Measurements from ENCODE around the gene APOL3. TPM values are rescaled to one million over a fixed set of nuclear protein-coding genes. Genes with fewer than 3 reads are reported as not detected.

The APOL3 gene
- polyA plus RNA-seq, 1 of the 3 experiments (the other 2 are of a cell fraction): 1.1 TPM

GRCh38 chr22:36149441-36149840 lies 11.1 kb downstream of the APOL3 start:
- no peak overlapping the region for H3K4me2 ChIP-seq
- H3K27me3 ChIP-seq (ENCODE audit: insufficient read depth): no peaks in the 10 kb centered on the region
- POLR2A ChIA-PET: no interaction called here
- H3K79me2 ChIP-seq (ENCODE audit: insufficient read depth): no peaks in the 10 kb centered on the region
- H3F3A ChIP-seq (replicated peaks; ENCODE audit: insufficient read depth): peaks cover 3% of the 10 kb centered on the region
- TF ChIP-seq FOXJ3 (CRISPR knock-in tag; IDR thresholded peaks at IDR 0.05): no peak
- TF ChIP-seq FOXM1 (IDR thresholded peaks at IDR 0.05; ENCODE audit: low read depth): no peak
- no peak for TF ChIP-seq ZBTB33 (IDR thresholded peaks at IDR 0.05; ENCODE audit: borderline replicate concordance, low read depth)
- no peak for TF ChIP-seq POLR2AphosphoS5 (IDR thresholded peaks at IDR 0.05; ENCODE audit: low read depth, low read length)
- no peak for TF ChIP-seq NRF1 (IDR thresholded peaks at IDR 0.05; ENCODE audit: low read depth, low read length)
- TF ChIP-seq EZH2phosphoT487 (IDR thresholded peaks at IDR 0.05; ENCODE audit: borderline replicate concordance, low read depth): no peak
- no peak for TF ChIP-seq RXRA (IDR thresholded peaks at IDR 0.05; ENCODE audit: borderline replicate concordance, low read depth)
- TF ChIP-seq TAF1 (IDR thresholded peaks at IDR 0.05; ENCODE audit: borderline replicate concordance, low read depth, low read length): no peak
- TF ChIP-seq MAX (IDR thresholded peaks at IDR 0.05; ENCODE audit: low read depth): no peak
- H3K4me1 ChIP-seq (ENCODE audit: control insufficient read depth in 1 of 2, insufficient read depth in 2 of 2, low read depth in 1 of 2, low read length in 1 of 2): peaks cover 0 to 8% of the 10 kb centered on the region in 2 experiments; a peak in 1 of 4 replicates
- no peak overlapping the region for H2AFZ ChIP-seq (ENCODE audit: low read depth)
- no peak for DNase-seq
- H3K4me3 ChIP-seq (ENCODE audit: low read depth in 2 of 2, low read length in 1 of 2): no peak overlapping the region
- 46% methylated on average over 4 of the region's 4 CpGs for WGBS (ENCODE audit: low lambda C conversion rate)
- H3K9me3 ChIP-seq: no peaks in the 10 kb centered on the region
- CTCF ChIA-PET: interaction anchor here (2.1 kb wide), 1 partner anchor 128 kb away, joined by 5 read pairs; no protein-coding TSS in a partner anchor
- H3K9me2 ChIP-seq: no peaks in the 10 kb centered on the region
- H4K20me1 ChIP-seq (ENCODE audit: insufficient read depth): no peaks in the 10 kb centered on the region
- H3K9ac ChIP-seq: no peak overlapping the region
- H3K27ac ChIP-seq (ENCODE audit: low read depth in 2 of 2, low read length in 1 of 2): no peak overlapping the region
- H3K36me3 ChIP-seq (replicated peaks in 1 of 2; ENCODE audit: control insufficient read depth in 1 of 2, insufficient read depth in 2 of 2, low read length in 1 of 2): no peaks in the 10 kb centered on the region

GRCh38 chr22:36148411-36148810 lies 12.1 kb downstream of the APOL3 start:
- Histone ChIP-seq H3K27me3 (ENCODE audit: insufficient read depth) (no peaks in the 10 kb centered on the region), H3F3A (replicated peaks; ENCODE audit: insufficient read depth) (peaks cover 3% of the 10 kb centered on the region), H3K4me2 (no peak overlapping the region), H3K9ac (no peak overlapping the region), H4K20me1 (ENCODE audit: insufficient read depth) (no peaks in the 10 kb centered on the region), H3K79me2 (ENCODE audit: insufficient read depth) (no peaks in the 10 kb centered on the region), H3K4me3 (ENCODE audit: low read depth in 2 of 2, low read length in 1 of 2) (no peak overlapping the region), H3K4me1 (ENCODE audit: control insufficient read depth in 1 of 2, insufficient read depth in 2 of 2, low read depth in 1 of 2, low read length in 1 of 2) (peaks cover 0 to 8% of the 10 kb centered on the region in 2 experiments; a peak in 1 of 4 replicates), H3K36me3 (replicated peaks in 1 of 2; ENCODE audit: control insufficient read depth in 1 of 2, insufficient read depth in 2 of 2, low read length in 1 of 2) (no peaks in the 10 kb centered on the region), H3K9me2 (no peaks in the 10 kb centered on the region), H3K9me3 (no peaks in the 10 kb centered on the region), H2AFZ (ENCODE audit: low read depth) (no peak overlapping the region), H3K27ac (ENCODE audit: low read depth in 2 of 2, low read length in 1 of 2) (no peak overlapping the region)
- TF ChIP-seq RAD21 (IDR thresholded peaks at IDR 0.05; ENCODE audit: low read length): no peak
- no peak for DNase-seq
- CTCF ChIA-PET: interaction anchor here (0.6 to 2.1 kb wide), 2 partner anchors 129 to 798 kb away, joined by 3 to 5 read pairs; no protein-coding TSS in a partner anchor
- POLR2A ChIA-PET: no interaction called here
- WGBS (ENCODE audit: low lambda C conversion rate): 82% methylated on average over 5 of the region's 8 CpGs

Data from SK-N-SH (cell line).